HG03196 (cell line): Measurements from ENCODE around the gene GBA3.

Source experiments
- ATAC-seq: cut with Tn5 transposase; IDR thresholded peaks from one replicate; pipeline ENCODE4 v1.9.1; 2021; ENCODE audit not compliant: unreplicated experiment

The GBA3 gene

GRCh38 chr4:22695029-22695428 is 2.3 kb downstream of the GBA3 start:
- ATAC-seq = no peak

GRCh38 chr4:22695917-22696316 is 3.2 kb downstream of the GBA3 start:
- ATAC-seq = no peak

GRCh38 chr4:22703912-22704311 is 11.2 kb downstream of the GBA3 start:
- no peak for ATAC-seq

GRCh38 chr4:22707390-22707789 is 14.7 kb downstream of the GBA3 start:
- ATAC-seq = no peak

- no peak for ATAC-seq
These were observed 16.2 kb downstream of the GBA3 start for GRCh38 chr4:22708961-22709360.

GRCh38 chr4:22712105-22712504 is 19.4 kb downstream of the GBA3 start:
- no peak for ATAC-seq

- no peak for ATAC-seq
These were observed 19.8 kb downstream of the GBA3 start for GRCh38 chr4:22712529-22712928.

- no peak for ATAC-seq
These were observed 21.1 kb downstream of the GBA3 start for GRCh38 chr4:22713841-22714240.

- no peak for ATAC-seq
These were observed 26.5 kb downstream of the GBA3 start for GRCh38 chr4:22719218-22719617.

- no peak for ATAC-seq
These were observed 27.4 kb downstream of the GBA3 start for GRCh38 chr4:22720091-22720490.

GRCh38 chr4:22721204-22721603 is 28.5 kb downstream of the GBA3 start:
- no peak for ATAC-seq

- ATAC-seq = no peak
These were observed 37.3 kb downstream of the GBA3 start for GRCh38 chr4:22730021-22730420.

- no peak for ATAC-seq
These were observed 41.1 kb downstream of the GBA3 start for GRCh38 chr4:22733816-22734215.

- ATAC-seq = no peak
These were observed 44.2 kb downstream of the GBA3 start for GRCh38 chr4:22736912-22737311.

- no peak for ATAC-seq
These were observed 47.2 kb downstream of the GBA3 start for GRCh38 chr4:22739968-22740367.

GRCh38 chr4:22741744-22742143 is 49.0 kb downstream of the GBA3 start:
- no peak for ATAC-seq

GRCh38 chr4:22743290-22743689 is 50.6 kb downstream of the GBA3 start:
- no peak for ATAC-seq

- no peak for ATAC-seq
These were observed 51.8 kb downstream of the GBA3 start for GRCh38 chr4:22744478-22745062.

GRCh38 chr4:22745234-22745633 is 52.5 kb downstream of the GBA3 start:
- ATAC-seq = no peak

GRCh38 chr4:22754116-22754515 is 61.4 kb downstream of the GBA3 start:
- no peak for ATAC-seq

GRCh38 chr4:22762548-22762947 is 69.8 kb downstream of the GBA3 start:
- no peak for ATAC-seq

- no peak for ATAC-seq
These were observed 71.4 kb downstream of the GBA3 start for GRCh38 chr4:22764183-22764582.

GRCh38 chr4:22766068-22766467 is 73.3 kb downstream of the GBA3 start:
- no peak for ATAC-seq
